HepG2 (cell line): ENCODE results near the gene RWDD4. TPM values are rescaled to one million over a fixed set of nuclear protein-coding genes. Genes with fewer than 3 reads are reported as not detected.

Experiments used
- GATAD1 ChIP-seq: IDR thresholded peaks from 2 replicates; pipeline ENCODE4 v1.6.1; 2016; ENCODE audit warnings: missing genetic modification reagents, missing compliant biosample characterization
- MEIS1 ChIP-seq: sonication (generic); formaldehyde crosslinking; IDR thresholded peaks from 2 replicates; pipeline ENCODE4 v1.9.0; 2021; ENCODE audit warnings: mild to moderate bottlenecking, missing genetic modification reagents, moderate library complexity, borderline replicate concordance
- MXI1 ChIP-seq: IDR thresholded peaks from 3 replicates; pipeline ENCODE4 v1.6.1; 2012; ENCODE audit warnings: low read depth, low read length, inconsistent platforms, borderline replicate concordance
- NFKB2 ChIP-seq: sonication (generic); formaldehyde crosslinking; IDR thresholded peaks from 2 replicates; pipeline ENCODE4 v1.4.0; 2020; ENCODE audit warnings: missing genetic modification reagents, borderline replicate concordance
- PHF20 ChIP-seq: sonication (generic); formaldehyde crosslinking; IDR thresholded peaks from 2 replicates; pipeline ENCODE4 v1.5.0; 2020; ENCODE audit warnings: mild to moderate bottlenecking, missing genetic modification reagents
- PREB ChIP-seq: sonication (generic); formaldehyde crosslinking; IDR thresholded peaks from 2 replicates; pipeline ENCODE4 v1.4.0; 2020; ENCODE audit warnings: missing genetic modification reagents
- RAD51 ChIP-seq: fragments of 450-650 bp; IDR thresholded peaks from 2 replicates; pipeline ENCODE4 v1.6.1; 2016; ENCODE audit warnings: borderline replicate concordance
- SIN3A ChIP-seq: IDR thresholded peaks from 2 replicates; pipeline ENCODE4 v1.6.1; 2011; ENCODE audit warnings: low read depth, mild to moderate bottlenecking, control low read depth, low read length, borderline replicate concordance
- SP2 ChIP-seq: sonication (generic); formaldehyde crosslinking; IDR thresholded peaks from 2 replicates; pipeline ENCODE4 v1.5.1; 2020; ENCODE audit warnings: mild to moderate bottlenecking, missing genetic modification reagents
- SRY ChIP-seq: sonication (generic); formaldehyde crosslinking; IDR thresholded peaks from 2 replicates; pipeline ENCODE4 v1.8.0; 2022; ENCODE audit warnings: mild to moderate bottlenecking, missing genetic modification reagents
- TMF1 ChIP-seq: sonication (generic); formaldehyde crosslinking; IDR thresholded peaks from 2 replicates; pipeline ENCODE4 v1.8.1; 2022; ENCODE audit warnings: low read depth, missing genetic modification reagents
- ZNF430 ChIP-seq: sonication (generic); formaldehyde crosslinking; IDR thresholded peaks from 2 replicates; pipeline ENCODE4 v1.9.0; 2021; ENCODE audit warnings: mild to moderate bottlenecking, missing genetic modification reagents
- ZNF546 ChIP-seq: sonication (generic); formaldehyde crosslinking; conservative IDR thresholded peaks from 2 replicates; pipeline ENCODE4 v1.8.1; 2023; ENCODE audit warnings: mild to moderate bottlenecking, missing genetic modification reagents
- ZNF788 ChIP-seq: sonication (generic); formaldehyde crosslinking; IDR thresholded peaks from 2 replicates; pipeline ENCODE4 v1.5.0; 2020; ENCODE audit warnings: mild to moderate bottlenecking, missing genetic modification reagents, borderline replicate concordance
- ZSCAN5A ChIP-seq: sonication (generic); formaldehyde crosslinking; IDR thresholded peaks from 2 replicates; pipeline ENCODE4 v1.8.0; 2022; ENCODE audit warnings: mild to moderate bottlenecking, missing genetic modification reagents, borderline replicate concordance
- polyA plus RNA-seq, 8 experiments: library from polyadenylated mRNA; depleted of rRNA in 3 of 8; stranded (reverse) in 7 of 8; unstranded in 1 of 8; fragments of >200 nt; fragmentation: Illumina TruSeq in 4 of 8; extraction: Trizol in 4 of 8; gene quantifications; 2 replicates each; pipeline versions ENCODE4 v1.2.1 to v1.2.3, GENCODE V29; 2011 to 2016; ENCODE audit warnings: low read depth in 4 of 8, missing spikeins in 1 of 8, mixed read lengths in 1 of 8; ENCODE audit not compliant: insufficient read depth in 1 of 8
- total RNA-seq, 5 experiments: library from RNA; depleted of rRNA; stranded (reverse); fragments of >200 nt; fragmentation: Illumina TruSeq; extraction: Trizol; gene quantifications; 2 replicates each; pipeline ENCODE4 v1.2.3, GENCODE V29; 2016; ENCODE audit warnings: low read depth in 1 of 5
- TF ChIP-seq, protein P1 (sequence below): IDR thresholded peaks from 2 replicates; pipeline ENCODE4 v1.4.0; 2020; ENCODE audit warnings: mild to moderate bottlenecking, missing genetic modification reagents
- TF ChIP-seq, protein P2 (sequence below): sonication (generic); formaldehyde crosslinking; IDR thresholded peaks from 2 replicates; pipeline ENCODE4 v1.5.0; 2020; ENCODE audit warnings: mild to moderate bottlenecking, missing genetic modification reagents, moderate library complexity
- TF ChIP-seq, protein P3 (sequence below): IDR thresholded peaks from 2 replicates; pipeline ENCODE4 v1.6.1; 2016; ENCODE audit warnings: low read depth, control low read depth

Gene RWDD4
- total and polyA plus RNA-seq, 2 of the 13 experiments (the other 11 are each of a cell fraction or from before 2014, with no cell fraction given): 10.2 to 25.4 TPM

- TF ChIP-seq PREB (CRISPR knock-in tag) (no peak), ZNF788 (peak; percentile 80; the same call in 1 of the 2 replicates), ZNF430 (CRISPR knock-in tag) (0 out of 2 replicates have a peak, but pooled peaks have one; percentile 36), GATAD1 (CRISPR knock-in tag) (peak; percentile 77), ZSCAN5A (no peak), SIN3A (0 out of 2 replicates have a peak, but pooled peaks have one; percentile 9), NFKB2 (CRISPR knock-in tag) (peak; percentile 70; the same call in 1 of the 2 replicates), MXI1 (peak; percentile 63; the same call in 1 of the 3 replicates), SRY (CRISPR knock-in tag) (peak; percentile 81; the same call in 1 of the 2 replicates), SP2 (CRISPR knock-in tag) (peak; percentile 97), TMF1 (CRISPR knock-in tag) (peak; percentile 43; the same call in 1 of the 2 replicates), ZNF546 (CRISPR knock-in tag) (peak; percentile 63; the same call in 1 of the 2 replicates), PHF20 (CRISPR knock-in tag) (peak; percentile 87), RAD51 (no peak), MEIS1 (CRISPR knock-in tag) (peak; percentile 26; the same call in 1 of the 2 replicates)
- TF ChIP-seq, protein P1, sequence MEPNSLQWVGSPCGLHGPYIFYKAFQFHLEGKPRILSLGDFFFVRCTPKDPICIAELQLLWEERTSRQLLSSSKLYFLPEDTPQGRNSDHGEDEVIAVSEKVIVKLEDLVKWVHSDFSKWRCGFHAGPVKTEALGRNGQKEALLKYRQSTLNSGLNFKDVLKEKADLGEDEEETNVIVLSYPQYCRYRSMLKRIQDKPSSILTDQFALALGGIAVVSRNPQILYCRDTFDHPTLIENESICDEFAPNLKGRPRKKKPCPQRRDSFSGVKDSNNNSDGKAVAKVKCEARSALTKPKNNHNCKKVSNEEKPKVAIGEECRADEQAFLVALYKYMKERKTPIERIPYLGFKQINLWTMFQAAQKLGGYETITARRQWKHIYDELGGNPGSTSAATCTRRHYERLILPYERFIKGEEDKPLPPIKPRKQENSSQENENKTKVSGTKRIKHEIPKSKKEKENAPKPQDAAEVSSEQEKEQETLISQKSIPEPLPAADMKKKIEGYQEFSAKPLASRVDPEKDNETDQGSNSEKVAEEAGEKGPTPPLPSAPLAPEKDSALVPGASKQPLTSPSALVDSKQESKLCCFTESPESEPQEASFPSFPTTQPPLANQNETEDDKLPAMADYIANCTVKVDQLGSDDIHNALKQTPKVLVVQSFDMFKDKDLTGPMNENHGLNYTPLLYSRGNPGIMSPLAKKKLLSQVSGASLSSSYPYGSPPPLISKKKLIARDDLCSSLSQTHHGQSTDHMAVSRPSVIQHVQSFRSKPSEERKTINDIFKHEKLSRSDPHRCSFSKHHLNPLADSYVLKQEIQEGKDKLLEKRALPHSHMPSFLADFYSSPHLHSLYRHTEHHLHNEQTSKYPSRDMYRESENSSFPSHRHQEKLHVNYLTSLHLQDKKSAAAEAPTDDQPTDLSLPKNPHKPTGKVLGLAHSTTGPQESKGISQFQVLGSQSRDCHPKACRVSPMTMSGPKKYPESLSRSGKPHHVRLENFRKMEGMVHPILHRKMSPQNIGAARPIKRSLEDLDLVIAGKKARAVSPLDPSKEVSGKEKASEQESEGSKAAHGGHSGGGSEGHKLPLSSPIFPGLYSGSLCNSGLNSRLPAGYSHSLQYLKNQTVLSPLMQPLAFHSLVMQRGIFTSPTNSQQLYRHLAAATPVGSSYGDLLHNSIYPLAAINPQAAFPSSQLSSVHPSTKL (CRISPR knock-in tag): no peak; the same call in 1 of the 2 replicates
- TF ChIP-seq, protein P2, sequence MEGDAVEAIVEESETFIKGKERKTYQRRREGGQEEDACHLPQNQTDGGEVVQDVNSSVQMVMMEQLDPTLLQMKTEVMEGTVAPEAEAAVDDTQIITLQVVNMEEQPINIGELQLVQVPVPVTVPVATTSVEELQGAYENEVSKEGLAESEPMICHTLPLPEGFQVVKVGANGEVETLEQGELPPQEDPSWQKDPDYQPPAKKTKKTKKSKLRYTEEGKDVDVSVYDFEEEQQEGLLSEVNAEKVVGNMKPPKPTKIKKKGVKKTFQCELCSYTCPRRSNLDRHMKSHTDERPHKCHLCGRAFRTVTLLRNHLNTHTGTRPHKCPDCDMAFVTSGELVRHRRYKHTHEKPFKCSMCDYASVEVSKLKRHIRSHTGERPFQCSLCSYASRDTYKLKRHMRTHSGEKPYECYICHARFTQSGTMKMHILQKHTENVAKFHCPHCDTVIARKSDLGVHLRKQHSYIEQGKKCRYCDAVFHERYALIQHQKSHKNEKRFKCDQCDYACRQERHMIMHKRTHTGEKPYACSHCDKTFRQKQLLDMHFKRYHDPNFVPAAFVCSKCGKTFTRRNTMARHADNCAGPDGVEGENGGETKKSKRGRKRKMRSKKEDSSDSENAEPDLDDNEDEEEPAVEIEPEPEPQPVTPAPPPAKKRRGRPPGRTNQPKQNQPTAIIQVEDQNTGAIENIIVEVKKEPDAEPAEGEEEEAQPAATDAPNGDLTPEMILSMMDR: 0 out of 2 replicates have a peak, but pooled peaks have one; percentile 35
- TF ChIP-seq, protein P3, sequence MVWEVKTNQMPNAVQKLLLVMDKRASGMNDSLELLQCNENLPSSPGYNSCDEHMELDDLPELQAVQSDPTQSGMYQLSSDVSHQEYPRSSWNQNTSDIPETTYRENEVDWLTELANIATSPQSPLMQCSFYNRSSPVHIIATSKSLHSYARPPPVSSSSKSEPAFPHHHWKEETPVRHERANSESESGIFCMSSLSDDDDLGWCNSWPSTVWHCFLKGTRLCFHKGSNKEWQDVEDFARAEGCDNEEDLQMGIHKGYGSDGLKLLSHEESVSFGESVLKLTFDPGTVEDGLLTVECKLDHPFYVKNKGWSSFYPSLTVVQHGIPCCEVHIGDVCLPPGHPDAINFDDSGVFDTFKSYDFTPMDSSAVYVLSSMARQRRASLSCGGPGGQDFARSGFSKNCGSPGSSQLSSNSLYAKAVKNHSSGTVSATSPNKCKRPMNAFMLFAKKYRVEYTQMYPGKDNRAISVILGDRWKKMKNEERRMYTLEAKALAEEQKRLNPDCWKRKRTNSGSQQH: no peak
These were observed at the start of gene RWDD4, which contains the start of gene TRAPPC11 (continued) for GRCh38 chr4:183659029-183659871.
